ENCODE measurements around the gene SERINC1.

- no peak for TF ChIP-seq CTCF (IDR thresholded peaks at IDR 0.05)
- no peak for TF ChIP-seq SMC3 (IDR thresholded peaks at IDR 0.05)
- TF ChIP-seq REST (IDR thresholded peaks at IDR 0.05), result no peak
- TF ChIP-seq SREBF2 (IDR thresholded peaks at IDR 0.05), result no peak
- no peak for TF ChIP-seq EP300 (IDR thresholded peaks at IDR 0.05)
- TF ChIP-seq POLR2A (IDR thresholded peaks at IDR 0.05; ENCODE audit: low read length), result no peak
- TF ChIP-seq JUN (IDR thresholded peaks at IDR 0.05), result no peak
- no peak for TF ChIP-seq MAZ (IDR thresholded peaks at IDR 0.05; ENCODE audit: borderline replicate concordance, low read depth, low read length)
- TF ChIP-seq MYC (IDR thresholded peaks at IDR 0.05; ENCODE audit: borderline replicate concordance, low read length), result no peak
- no peak for TF ChIP-seq MAX (IDR thresholded peaks at IDR 0.05)
- no peak for TF ChIP-seq PHF8 (IDR thresholded peaks at IDR 0.05; ENCODE audit: borderline replicate concordance, low read depth)
- no peak for TF ChIP-seq CHD4 (IDR thresholded peaks at IDR 0.05; ENCODE audit: borderline replicate concordance)
- TF ChIP-seq HOXA7 (CRISPR knock-in tag; IDR thresholded peaks at IDR 0.05), result no peak
- no peak for TF ChIP-seq EHMT2 (IDR thresholded peaks at IDR 0.05; ENCODE audit: low read depth)
Measured at GRCh38 chr6:122408702-122409458, 62.7 kb downstream of the SERINC1 start.
